Sigmoid colon (tissue), 7 donors: ENCODE results near the gene LRRC43. TPM values are rescaled to one million over a fixed set of nuclear protein-coding genes. Genes with fewer than 3 reads are reported as not detected.

Source experiments
- DNase-seq: peaks from one replicate; pipeline ENCODE4 v3.0.0-alpha.2; 2019
- H3K27ac ChIP-seq, 4 donors: fragments of 200-600 bp; sonication (generic); one replicate each; pipeline ENCODE4 v1.5.1; 2016 to 2019; ENCODE audit warnings: mild to moderate bottlenecking in 1 of 4
- H3K27me3 ChIP-seq, 3 donors: fragments of 200-600 bp; sonication (generic); one replicate each; pipeline ENCODE4 v1.5.1; 2019; ENCODE audit warnings: mild to moderate bottlenecking in 1 of 3
- H3K36me3 ChIP-seq, 4 donors: fragments of 200-600 bp; sonication (generic); one replicate each; pipeline ENCODE4 v1.5.1; 2016 to 2019
- H3K4me1 ChIP-seq, 4 donors: fragments of 200-600 bp; sonication (generic); one replicate each; pipeline ENCODE4 v1.5.1; 2017 to 2019
- H3K4me3 ChIP-seq, 4 donors: fragments of 200-600 bp; sonication (generic); one replicate each; pipeline ENCODE4 v1.5.1; 2017 to 2019; ENCODE audit warnings: mild to moderate bottlenecking in 2 of 4, moderate library complexity in 1 of 4
- H3K9me3 ChIP-seq, 4 donors: fragments of 200-600 bp in 3 of 4; sonication (generic) in 3 of 4; one replicate each; pipeline versions ENCODE4 v1.5.1 to v1.6.1; 2013 to 2019
- CTCF ChIP-seq, 4 experiments: fragments of 450-650 bp in 3 of 4; fragments of 200-600 bp in 1 of 4; IDR thresholded peaks; one replicate each; pipeline ENCODE4 v1.5.1; 2016 to 2019; ENCODE audit warnings: antibody characterized with exemption in 4 of 4, mild to moderate bottlenecking in 3 of 4, moderate library complexity in 2 of 4
- EP300 ChIP-seq, 4 donors: sonication (generic); formaldehyde crosslinking; IDR thresholded peaks; one replicate each; pipeline ENCODE4 v1.6.1; 2017; ENCODE audit warnings: antibody characterized with exemption in 4 of 4
- POLR2A ChIP-seq, 2 donors: fragments of 450-650 bp; IDR thresholded peaks; one replicate each; pipeline ENCODE4 v1.6.1; 2016; ENCODE audit warnings: antibody characterized with exemption in 2 of 2, mild to moderate bottlenecking in 2 of 2, moderate library complexity in 2 of 2
- POLR2AphosphoS5 ChIP-seq, 4 donors: sonication (generic); formaldehyde crosslinking; IDR thresholded peaks; one replicate each; pipeline ENCODE4 v1.6.1; 2017; ENCODE audit warnings: antibody characterized with exemption in 4 of 4
- WGBS, 2 donors: extraction: QIAGEN DNeasy Blood & Tissue Kit; methylation state at CpG; one replicate each; pipeline ENCODE4 v1.1.7; 2013; 5-methylcytosine and 5-hydroxymethylcytosine counted together
- intact Hi-C: fragments of 100-400 bp; cut with DNase I; formaldehyde crosslinking; loops from one replicate; pipeline ENCODE4 v1.15.1; 2023
- polyA plus RNA-seq, 3 donors: library from polyadenylated mRNA; stranded (reverse); fragments of 200-250 nt; gene quantifications; one replicate each; pipeline ENCODE4 v1.2.3, GENCODE V29; 2013
- total RNA-seq, 4 donors: library from RNA; depleted of rRNA; stranded (reverse); fragments of >200 nt; gene quantifications; one replicate each; pipeline ENCODE4 v1.1.0, GENCODE V29; 2016
- donor health status: healthy with polysubstance abuse.
- donor health status: Bipolar disorder and iron deficiency.
- donor health status: healthy.

LRRC43 gene
- total and polyA plus RNA-seq, 7 donors, result 0.19 to 4.4 (median 1.2) TPM; not detected in 3

- H3K36me3 ChIP-seq, result peaks cover 29 to 38% (median 32%) of the 10 kb centered on the region in 4 donors
- WGBS, 2 donors, result 85 to 90% methylated on average over 23 of the region's 23 CpGs
- no peak overlapping the region for H3K4me3 ChIP-seq
- no peaks in the 10 kb centered on the region for H3K27me3 ChIP-seq
- H3K4me1 ChIP-seq, result peaks cover 0 to 12% (median 9%) of the 10 kb centered on the region in 4 donors
- no peak for TF ChIP-seq CTCF (IDR thresholded peaks at IDR 0.05)
- no peak for TF ChIP-seq POLR2A (IDR thresholded peaks at IDR 0.05)
- no peak for TF ChIP-seq EP300 (IDR thresholded peaks at IDR 0.05)
- no peak for TF ChIP-seq POLR2AphosphoS5 (IDR thresholded peaks at IDR 0.05)
- no peak overlapping the region for H3K27ac ChIP-seq
- intact Hi-C loops, result no loop called here
- no peak for DNase-seq
- no peaks in the 10 kb centered on the region for H3K9me3 ChIP-seq
Observed at GRCh38 chr12:122145505-122146330, 37.2 kb upstream of the LRRC43 start.

GRCh38 chr12:122147514-122148290, 35.2 kb upstream of the LRRC43 start:
- no peak for DNase-seq
- Histone ChIP-seq H3K27me3 (no peaks in the 10 kb centered on the region), H3K9me3 (no peaks in the 10 kb centered on the region), H3K27ac (peak overlapping the region in 1 of 4 donors; percentile 48), H3K4me1 (peaks cover 0 to 12% (median 9%) of the 10 kb centered on the region in 4 donors), H3K36me3 (peaks cover 10 to 18% (median 12%) of the 10 kb centered on the region in 4 donors), H3K4me3 (no peak overlapping the region)
- 49 to 83% methylated on average over 21 of the region's 21 CpGs for WGBS, 2 donors
- TF ChIP-seq POLR2AphosphoS5 (IDR thresholded peaks at IDR 0.05) (peak in 2 of 4 donors; percentile 30 to 36), POLR2A (IDR thresholded peaks at IDR 0.05) (no peak)
- intact Hi-C loops, result no loop called here

GRCh38 chr12:122148657-122149056, 34.3 kb upstream of the LRRC43 start:
- no peaks in the 10 kb centered on the region for H3K27me3 ChIP-seq
- no peak overlapping the region for H3K4me3 ChIP-seq
- H3K27ac ChIP-seq, result peak overlapping the region in 1 of 4 donors; percentile 48
- TF ChIP-seq POLR2AphosphoS5 (IDR thresholded peaks at IDR 0.05) (peak in 1 of 4 donors; percentile 10), CTCF (IDR thresholded peaks at IDR 0.05) (no peak)
- intact Hi-C loops, result no loop called here
- H3K36me3 ChIP-seq, result peaks cover under 1 to 9% (median 2%) of the 10 kb centered on the region in 4 donors
- H3K9me3 ChIP-seq, result no peaks in the 10 kb centered on the region
- peaks cover 0 to 12% (median 9%) of the 10 kb centered on the region in 4 donors for H3K4me1 ChIP-seq
- 27 to 65% methylated on average over 6 of the region's 6 CpGs for WGBS, 2 donors
- no peak for DNase-seq

GRCh38 chr12:122150127-122150681, 32.7 kb upstream of the LRRC43 start:
- no peaks in the 10 kb centered on the region for H3K27me3 ChIP-seq
- TF ChIP-seq POLR2A (IDR thresholded peaks at IDR 0.05), result no peak
- TF ChIP-seq EP300 (IDR thresholded peaks at IDR 0.05), result no peak
- no peak for TF ChIP-seq CTCF (IDR thresholded peaks at IDR 0.05)
- no peak for TF ChIP-seq POLR2AphosphoS5 (IDR thresholded peaks at IDR 0.05)
- no peak overlapping the region for H3K4me3 ChIP-seq
- 69 to 79% methylated on average over 8 of the region's 8 CpGs for WGBS, 2 donors
- no peaks in the 10 kb centered on the region for H3K36me3 ChIP-seq
- H3K27ac ChIP-seq, result no peak overlapping the region
- intact Hi-C loops, result no loop called here
- DNase-seq, result no peak
- peaks cover 0 to 12% (median 9%) of the 10 kb centered on the region in 4 donors for H3K4me1 ChIP-seq
- H3K9me3 ChIP-seq, result no peaks in the 10 kb centered on the region

GRCh38 chr12:122152754-122153153, 30.2 kb upstream of the LRRC43 start:
- Histone ChIP-seq H3K4me1 (peaks cover 0 to 12% (median 9%) of the 10 kb centered on the region in 4 donors), H3K4me3 (no peak overlapping the region), H3K9me3 (no peaks in the 10 kb centered on the region), H3K27me3 (no peaks in the 10 kb centered on the region), H3K27ac (no peak overlapping the region), H3K36me3 (no peaks in the 10 kb centered on the region)
- DNase-seq, result no peak
- 90 to 92% methylated on average over 9 of the region's 9 CpGs for WGBS, 2 donors
- TF ChIP-seq CTCF (IDR thresholded peaks at IDR 0.05) (no peak), POLR2A (IDR thresholded peaks at IDR 0.05) (no peak), POLR2AphosphoS5 (IDR thresholded peaks at IDR 0.05) (no peak), EP300 (IDR thresholded peaks at IDR 0.05) (no peak)
- intact Hi-C loops, result no loop called here
